H1 (cell line): ENCODE data around the gene TSEN2. TPM values are rescaled to one million over a fixed set of nuclear protein-coding genes. Genes with fewer than 3 reads are reported as not detected.

Source experiments
- CTCF ChIA-PET: fragments of 300-600 bp; sonication (Branson Sonifier 250); formaldehyde crosslinking; loops from one replicate; lab custom pipeline; 2021; ENCODE audit not compliant: partially characterized antibody; lab: Charles Lee
- POLR2A ChIA-PET: fragments of 300-600 bp; sonication (Branson Sonifier 250); formaldehyde crosslinking; loops from one replicate; lab custom pipeline; 2021; ENCODE audit warnings: inconsistent platforms; ENCODE audit not compliant: partially characterized antibody; lab: Charles Lee
- DNase-seq, 2 experiments: peaks; one replicate each; pipeline versions ENCODE4 v3.0.0 to v3.0.0-alpha.2; 2010 to 2022; ENCODE audit warnings: low spot score in 2 of 2, low read depth in 1 of 2, mixed read lengths in 1 of 2
- FAIRE-seq: peaks from 2 replicates; lab custom pipeline; 2011; peaks lifted over from hg19 to GRCh38; lab: Jason Lieb, UNC
- H2AFZ ChIP-seq: 2 replicates; pipeline ENCODE4 v1.8.1; 2012; ENCODE audit warnings: low read length, inconsistent platforms
- H2AK5ac ChIP-seq: 2 replicates; pipeline ENCODE4 v1.6.1; 2013; ENCODE audit warnings: low read depth, low read length
- H2BK120ac ChIP-seq: replicated peaks from 2 replicates; pipeline ENCODE3; 2013; ENCODE audit warnings: low read depth, low read length, inconsistent platforms
- H2BK12ac ChIP-seq: 2 replicates; pipeline ENCODE4 v1.6.1; 2013; ENCODE audit warnings: low read depth, low read length
- H2BK15ac ChIP-seq: 2 replicates; pipeline ENCODE4 v1.6.1; 2013; ENCODE audit warnings: low read length
- H2BK20ac ChIP-seq: 2 replicates; pipeline ENCODE4 v1.6.1; 2013; ENCODE audit warnings: low read length
- H2BK5ac ChIP-seq: 2 replicates; pipeline ENCODE4 v1.6.1; 2013; ENCODE audit warnings: low read depth, low read length
- H3K14ac ChIP-seq: 2 replicates; pipeline ENCODE4 v1.6.1; 2013; ENCODE audit warnings: inconsistent platforms; ENCODE audit not compliant: insufficient read length
- H3K18ac ChIP-seq: 2 replicates; pipeline ENCODE4 v1.6.1; 2013; ENCODE audit warnings: low read length; ENCODE audit errors: extremely low read depth
- H3K23ac ChIP-seq: 2 replicates; pipeline ENCODE4 v1.6.1; 2013; ENCODE audit warnings: inconsistent platforms; ENCODE audit not compliant: insufficient read length
- H3K23me2 ChIP-seq: 2 replicates; pipeline ENCODE4 v1.6.1; 2013; ENCODE audit warnings: low read depth, low read length
- H3K27ac ChIP-seq: 2 replicates; pipeline ENCODE4 v1.6.1; 2011; ENCODE audit warnings: low read depth, low read length, inconsistent platforms
- H3K27me3 ChIP-seq, 4 experiments: replicated peaks in 1 of 4; 1 replicate in 1 of 4; 2 replicates in 3 of 4; pipeline versions ENCODE4 v1.6.1 to v1.8.1; 2011 to 2013; ENCODE audit warnings: low read length in 3 of 4, mild to moderate bottlenecking in 3 of 4, inconsistent platforms in 2 of 4, mixed read lengths in 2 of 4, moderate library complexity in 1 of 4; ENCODE audit not compliant: control insufficient read depth in 3 of 4, insufficient read depth in 3 of 4; ENCODE audit errors: extremely low read depth in 1 of 4
- H3K36me3 ChIP-seq, 4 experiments: 2 replicates each; pipeline versions ENCODE4 v1.6.1 to v1.8.1; 2011 to 2013; ENCODE audit warnings: mild to moderate bottlenecking in 4 of 4, low read length in 3 of 4, moderate library complexity in 2 of 4, control low read depth in 1 of 4, inconsistent platforms in 1 of 4; ENCODE audit not compliant: insufficient read depth in 4 of 4, control insufficient read depth in 2 of 4
- H3K4ac ChIP-seq: replicated peaks from 2 replicates; pipeline ENCODE3; 2013; ENCODE audit warnings: low read length, low read depth, mixed read lengths, inconsistent platforms; ENCODE audit not compliant: insufficient read length
- H3K4me1 ChIP-seq, 4 experiments: replicated peaks in 1 of 4; 1 replicate in 1 of 4; 2 replicates in 3 of 4; pipeline versions ENCODE4 v1.6.1 to v1.8.1; 2011 to 2013; ENCODE audit warnings: low read length in 3 of 4, inconsistent platforms in 2 of 4, mixed read lengths in 1 of 4; ENCODE audit not compliant: insufficient read depth in 4 of 4, control insufficient read depth in 3 of 4
- H3K4me2 ChIP-seq, 2 experiments: 2 replicates each; pipeline versions ENCODE4 v1.6.1 to v1.8.1; 2011 to 2013; ENCODE audit warnings: low read depth in 2 of 2, low read length in 2 of 2, control low read depth in 1 of 2, inconsistent platforms in 1 of 2, mild to moderate bottlenecking in 1 of 2; ENCODE audit not compliant: insufficient read depth in 1 of 2
- H3K4me3 ChIP-seq, 4 experiments: fragments of 200-600, 300-600 bp in 1 of 4; sonication (generic), shearing (Covaris generic), sonication (Bioruptor Twin) in 1 of 4; 2 replicates each; pipeline versions ENCODE4 v1.5.1 to v1.8.1; 2011 to 2016; ENCODE audit warnings: low read length in 4 of 4, low read depth in 3 of 4, control low read depth in 2 of 4, inconsistent platforms in 2 of 4, mild to moderate bottlenecking in 2 of 4, mixed read lengths in 1 of 4, moderate library complexity in 1 of 4; ENCODE audit not compliant: insufficient read depth in 2 of 4; ENCODE audit errors: extremely low read depth in 1 of 4
- H3K56ac ChIP-seq: replicated peaks from 2 replicates; pipeline ENCODE3; 2013; ENCODE audit warnings: low read depth, mild to moderate bottlenecking, mixed read lengths, low read length, inconsistent platforms; ENCODE audit not compliant: insufficient read length
- H3K79me1 ChIP-seq: 2 replicates; pipeline ENCODE4 v1.6.1; 2013; ENCODE audit warnings: low read depth, low read length, control low read depth
- H3K79me2 ChIP-seq, 2 experiments: 2 replicates each; pipeline versions ENCODE4 v1.6.1 to v1.8.1; 2012 to 2013; ENCODE audit warnings: low read length in 2 of 2, mild to moderate bottlenecking in 2 of 2, inconsistent platforms in 1 of 2; ENCODE audit not compliant: insufficient read depth in 2 of 2, control insufficient read depth in 1 of 2
- H3K9ac ChIP-seq, 4 experiments: replicated peaks in 1 of 4; 1 replicate in 1 of 4; 2 replicates in 3 of 4; pipeline versions ENCODE4 v1.6.1 to v1.8.1; 2011 to 2013; ENCODE audit warnings: low read depth in 3 of 4, low read length in 3 of 4, control low read depth in 2 of 4, mild to moderate bottlenecking in 2 of 4, moderate library complexity in 2 of 4, inconsistent platforms in 1 of 4; ENCODE audit errors: extremely low read depth in 1 of 4
- H3K9me3 ChIP-seq, 2 experiments: 2 replicates each; pipeline versions ENCODE4 v1.6.1 to v1.8.1; 2012 to 2013; ENCODE audit warnings: mild to moderate bottlenecking in 2 of 2, moderate library complexity in 2 of 2, control low read depth in 1 of 2, inconsistent platforms in 1 of 2, low read depth in 1 of 2, low read length in 1 of 2, mixed read lengths in 1 of 2; ENCODE audit not compliant: insufficient read depth in 2 of 2
- H4K20me1 ChIP-seq, 2 experiments: replicated peaks in 1 of 2; 2 replicates each; pipeline versions ENCODE3 to v1.8.1; 2011 to 2013; ENCODE audit warnings: inconsistent platforms in 2 of 2, low read length in 2 of 2, mild to moderate bottlenecking in 1 of 2; ENCODE audit not compliant: insufficient read depth in 2 of 2, control insufficient read depth in 1 of 2
- H4K5ac ChIP-seq: 2 replicates; pipeline ENCODE4 v1.6.1; 2013; ENCODE audit warnings: low read length, low read depth, mixed read lengths, inconsistent platforms; ENCODE audit not compliant: insufficient read length
- H4K8ac ChIP-seq: 2 replicates; pipeline ENCODE4 v1.8.0; 2013; ENCODE audit warnings: mild to moderate bottlenecking, moderate library complexity, low read length, inconsistent platforms; ENCODE audit not compliant: insufficient read depth; ENCODE audit errors: extremely low read depth
- H4K91ac ChIP-seq: replicated peaks from 2 replicates; pipeline ENCODE3; 2013; ENCODE audit warnings: low read length, mixed read lengths, inconsistent platforms; ENCODE audit not compliant: insufficient read length
- CEBPB ChIP-seq: IDR thresholded peaks from 2 replicates; pipeline ENCODE4 v1.6.1; 2012; ENCODE audit warnings: low read depth, low read length
- CREB1 ChIP-seq: IDR thresholded peaks from 2 replicates; pipeline ENCODE4 v1.6.1; 2012; ENCODE audit warnings: inconsistent platforms
- E2F6 ChIP-seq: IDR thresholded peaks from 2 replicates; pipeline ENCODE4 v1.6.1; 2012; ENCODE audit warnings: inconsistent platforms
- GABPA ChIP-seq: IDR thresholded peaks from 2 replicates; pipeline ENCODE4 v1.6.1; 2011; ENCODE audit warnings: mild to moderate bottlenecking, low read length, moderate library complexity, borderline replicate concordance; ENCODE audit not compliant: insufficient read depth
- JUND ChIP-seq: IDR thresholded peaks from 2 replicates; pipeline ENCODE4 v1.6.1; 2011; ENCODE audit warnings: mild to moderate bottlenecking, improper control_type of control experiment, low read length
- SIRT6 ChIP-seq: IDR thresholded peaks from one replicate; pipeline ENCODE4 v1.7.1; 2012; ENCODE audit warnings: low read length, inconsistent platforms
- SP1 ChIP-seq: IDR thresholded peaks from 2 replicates; pipeline ENCODE4 v1.6.1; 2011; ENCODE audit warnings: low read depth, low read length
- TAF7 ChIP-seq: optimal IDR thresholded peaks from 2 replicates; pipeline ENCODE3; 2011; ENCODE audit warnings: low read depth, mild to moderate bottlenecking, inconsistent platforms, low read length, moderate library complexity, borderline replicate concordance
- WGBS, 2 experiments: shearing (Covaris generic) in 1 of 2; methylation state at CpG; one replicate each; pipeline versions ENCODE4 v1.1.6 to v1.1.7; 2013 to 2015; ENCODE audit warnings: low lambda C conversion rate in 2 of 2, mixed read lengths in 2 of 2, inconsistent platforms in 1 of 2, low coverage in 1 of 2, missing lambda C conversion rate in 1 of 2; ENCODE audit not compliant: insufficient replicate concordance in 2 of 2, insufficient coverage in 1 of 2, insufficient read length in 1 of 2; ENCODE audit errors: extremely low coverage in 1 of 2, missing lambda C conversion rate in 1 of 2; 5-methylcytosine and 5-hydroxymethylcytosine counted together
- polyA plus RNA-seq, 7 experiments: library from polyadenylated mRNA; depleted of rRNA in 3 of 7; stranded (reverse) in 5 of 7; unstranded in 2 of 7; fragments of >200 nt in 5 of 7; fragments of 200-250 nt in 2 of 7; gene quantifications; 1 replicate in 5 of 7; 2 replicates in 1 of 7; 4 replicates in 1 of 7; pipeline versions ENCODE4 v1.2.1 to v1.2.3, GENCODE V29; 2011 to 2013; ENCODE audit warnings: missing spikeins in 2 of 7, mixed read lengths in 2 of 7
- total RNA-seq: library from RNA; stranded (reverse); fragmentation: NEBNext Ultra II Directional; extraction: Animal tissue kit (Norgen Biotek cat#: 25700); gene quantifications from 2 replicates; pipeline ENCODE4 v1.2.1, GENCODE V29; 2021
- TF ChIP-seq, protein P1 (sequence below): IDR thresholded peaks from 2 replicates; pipeline ENCODE4 v1.6.1; 2012; ENCODE audit warnings: low read length, inconsistent platforms

TSEN2 gene
- total and polyA plus RNA-seq, 2 of the 8 experiments (the other 6 are each of a cell fraction or from before 2014, with no cell fraction given) = 16.1 to 22.4 TPM

- no peaks in the 10 kb centered on the region for H3K4me1 ChIP-seq
- H3K36me3 ChIP-seq = peaks cover 5 to 52% (median 19%) of the 10 kb centered on the region in 4 experiments; a peak in 7 of 8 replicates
- H2AFZ ChIP-seq = no peak overlapping the region
- H2BK5ac ChIP-seq = no peak overlapping the region
- FAIRE-seq = no peak
- no peak overlapping the region for H3K27ac ChIP-seq
- H2BK15ac ChIP-seq = no peak overlapping the region
- no peak overlapping the region for H2BK20ac ChIP-seq
- no peak overlapping the region for H3K4ac ChIP-seq
- H3K79me2 ChIP-seq = no peaks in the 10 kb centered on the region
- no peak overlapping the region for H3K56ac ChIP-seq
- no peak overlapping the region for H2AK5ac ChIP-seq
- DNase-seq = no peak
- no peak overlapping the region for H3K9ac ChIP-seq
- H4K8ac ChIP-seq = no peak overlapping the region
- H3K14ac ChIP-seq = no peak overlapping the region
- H3K18ac ChIP-seq = no peak overlapping the region
- no peak overlapping the region for H2BK120ac ChIP-seq
- H4K5ac ChIP-seq = no peak overlapping the region
- no peak overlapping the region for H2BK12ac ChIP-seq
- no peaks in the 10 kb centered on the region for H3K27me3 ChIP-seq
- no peak overlapping the region for H3K4me2 ChIP-seq
- H3K23ac ChIP-seq = no peak overlapping the region
- no peaks in the 10 kb centered on the region for H3K9me3 ChIP-seq
- H3K79me1 ChIP-seq = no peaks in the 10 kb centered on the region
- no peaks in the 10 kb centered on the region; the same call in 1 of the 2 replicates for H3K23me2 ChIP-seq
- CTCF ChIA-PET = no interaction called here
- H4K91ac ChIP-seq = no peak overlapping the region
- POLR2A ChIA-PET = interaction anchor here (0.5 kb wide), 1 partner anchor 121 kb away, joined by 3 read pairs; no protein-coding TSS in a partner anchor
- H3K4me3 ChIP-seq = no peak overlapping the region
- H4K20me1 ChIP-seq = peaks cover 2 to 3% of the 10 kb centered on the region in 2 experiments
- TF ChIP-seq CEBPB (no peak), SP1 (no peak), GABPA (no peak), SIRT6 (no peak), CREB1 (no peak), JUND (no peak), TAF7 (no peak), E2F6 (no peak)
- TF ChIP-seq, protein P1, sequence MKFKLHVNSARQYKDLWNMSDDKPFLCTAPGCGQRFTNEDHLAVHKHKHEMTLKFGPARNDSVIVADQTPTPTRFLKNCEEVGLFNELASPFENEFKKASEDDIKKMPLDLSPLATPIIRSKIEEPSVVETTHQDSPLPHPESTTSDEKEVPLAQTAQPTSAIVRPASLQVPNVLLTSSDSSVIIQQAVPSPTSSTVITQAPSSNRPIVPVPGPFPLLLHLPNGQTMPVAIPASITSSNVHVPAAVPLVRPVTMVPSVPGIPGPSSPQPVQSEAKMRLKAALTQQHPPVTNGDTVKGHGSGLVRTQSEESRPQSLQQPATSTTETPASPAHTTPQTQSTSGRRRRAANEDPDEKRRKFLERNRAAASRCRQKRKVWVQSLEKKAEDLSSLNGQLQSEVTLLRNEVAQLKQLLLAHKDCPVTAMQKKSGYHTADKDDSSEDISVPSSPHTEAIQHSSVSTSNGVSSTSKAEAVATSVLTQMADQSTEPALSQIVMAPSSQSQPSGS = no peak
- TF ChIP-seq, all 59 proteins: peak for 0
- WGBS, 2 experiments = 89% methylated on average over 3 of the region's 3 CpGs; no CpG with 5 or more reads in 1 of the 2 experiments
These were observed 43.5 kb downstream of the TSEN2 start for GRCh38 chr3:12527757-12528143.
